HCT116 (cell line): ENCODE data around the gene KANSL3. TPM values are rescaled to one million over a fixed set of nuclear protein-coding genes. Genes with fewer than 3 reads are reported as not detected.

ENCODE experiments used
- ATAC-seq: fragments of 200-7000 bp; cut with Tn5 transposase; 2 replicates; pipeline ENCODE4 v1.9.1; 2020; ENCODE audit warnings: mild to moderate bottlenecking, moderate library complexity
- BruUV-seq: library from RNA; stranded (reverse); fragments of 400-500 nt; replicated peaks from 2 replicates; lab custom pipeline; 2021; lab: Mats Ljungman, UMichigan
- CTCF ChIA-PET: fragments of 300-600 bp; sonication (Branson Sonifier 250); formaldehyde crosslinking; loops from one replicate; lab custom pipeline; 2021; ENCODE audit warnings: antibody characterized with exemption; lab: Charles Lee
- POLR2A ChIA-PET: fragments of 300-600, 350-600 bp; sonication (Branson Sonifier 250); formaldehyde crosslinking; loops from one replicate; lab custom pipeline; 2021; ENCODE audit warnings: antibody characterized with exemption; lab: Charles Lee
- RAD21 ChIA-PET, 2 experiments: fragments of 300-600 bp; sonication (Branson Sonifier 250); formaldehyde crosslinking; loops; one replicate each; lab custom pipeline; 2023; ENCODE audit warnings: low total read pairs in 2 of 2; ENCODE audit not compliant: uncharacterized antibody in 2 of 2, unreplicated experiment in 2 of 2, low non-redundant PET in 1 of 2; lab: Charles Lee
- DNase-seq: peaks from one replicate; pipeline ENCODE4 v3.0.0-alpha.2; 2010; ENCODE audit warnings: low read depth, low spot score
- H2AFZ ChIP-seq: fragments of 200-600 bp; shearing (Covaris generic), sonication (generic); 2 replicates; pipeline ENCODE4 v1.6.1; 2017; ENCODE audit warnings: low read depth, mixed run types, mixed read lengths, antibody characterized with exemption, low read length; ENCODE audit not compliant: poor library complexity, severe bottlenecking
- H3K27ac ChIP-seq: 2 replicates; pipeline ENCODE4 v1.5.1; 2012; ENCODE audit warnings: low read depth, low read length
- H3K27me3 ChIP-seq: fragments of 200-600 bp; sonication (generic); 2 replicates; pipeline ENCODE4 v1.6.1; 2016; ENCODE audit warnings: mixed run types, low read length, mixed read lengths; ENCODE audit not compliant: insufficient read depth
- H3K36me3 ChIP-seq, 2 experiments: fragments of 200-500 bp in 1 of 2; fragments of 200-600 bp in 1 of 2; sonication (Bioruptor generic) in 1 of 2; sonication (generic) in 1 of 2; 2 replicates each; pipeline versions ENCODE4 v1.5.1 to v1.6.1; 2014 to 2016; ENCODE audit warnings: low read length in 2 of 2, inconsistent platforms in 1 of 2, mixed read lengths in 1 of 2, mixed run types in 1 of 2; ENCODE audit not compliant: insufficient read depth in 2 of 2, control insufficient read depth in 1 of 2
- H3K4me1 ChIP-seq, 2 experiments: fragments of 200-600 bp in 1 of 2; sonication (generic) in 1 of 2; 2 replicates each; pipeline versions ENCODE4 v1.5.1 to v1.6.1; 2012 to 2017; ENCODE audit warnings: low read length in 2 of 2, inconsistent platforms in 1 of 2, mild to moderate bottlenecking in 1 of 2, mixed read lengths in 1 of 2, mixed run types in 1 of 2, moderate library complexity in 1 of 2; ENCODE audit not compliant: insufficient read depth in 2 of 2, control insufficient read depth in 1 of 2
- H3K4me2 ChIP-seq: fragments of 200-600 bp; sonication (generic); 2 replicates; pipeline ENCODE4 v1.6.1; 2017; ENCODE audit warnings: mixed run types, low read length, mixed read lengths
- H3K4me3 ChIP-seq, 2 experiments: fragments of 200-600 bp in 1 of 2; sonication (generic) in 1 of 2; replicated peaks in 1 of 2; 2 replicates each; pipeline ENCODE4 v1.5.1; 2011 to 2016; ENCODE audit warnings: low read length in 2 of 2, control low read depth in 1 of 2, low read depth in 1 of 2, mild to moderate bottlenecking in 1 of 2, mixed read lengths in 1 of 2, mixed run types in 1 of 2
- H3K79me2 ChIP-seq: fragments of 200-600 bp; sonication (generic); 2 replicates; pipeline ENCODE4 v1.6.1; 2017; ENCODE audit warnings: mild to moderate bottlenecking, mixed run types, low read length, moderate library complexity, mixed read lengths; ENCODE audit not compliant: insufficient read depth
- H3K9ac ChIP-seq: fragments of 200-600 bp; sonication (generic); 2 replicates; pipeline ENCODE4 v1.6.1; 2016; ENCODE audit warnings: low read length, mixed read lengths
- H3K9me2 ChIP-seq: fragments of 200-600 bp; sonication (generic), shearing (Covaris generic); 2 replicates; pipeline ENCODE4 v1.6.1; 2017; ENCODE audit warnings: mixed run types, mild to moderate bottlenecking, moderate library complexity; ENCODE audit not compliant: insufficient read depth
- H3K9me3 ChIP-seq, 2 experiments: fragments of 200-500 bp in 1 of 2; fragments of 200-600 bp in 1 of 2; sonication (Bioruptor generic) in 1 of 2; sonication (generic) in 1 of 2; 2 replicates each; pipeline ENCODE4 v1.6.1; 2014 to 2017; ENCODE audit warnings: low read length in 2 of 2, mixed read lengths in 2 of 2, inconsistent platforms in 1 of 2, low read depth in 1 of 2, mild to moderate bottlenecking in 1 of 2, mixed run types in 1 of 2, moderate library complexity in 1 of 2; ENCODE audit not compliant: control insufficient read depth in 1 of 2, insufficient read depth in 1 of 2
- H4K20me1 ChIP-seq: fragments of 200-600 bp; sonication (generic), shearing (Covaris generic); 2 replicates; pipeline ENCODE4 v1.6.1; 2017; ENCODE audit warnings: mixed run types, mild to moderate bottlenecking, moderate library complexity; ENCODE audit not compliant: insufficient read depth
- CTCF ChIP-seq, 3 experiments: fragments of 200-600 bp in 1 of 3; sonication (generic) in 1 of 3; IDR thresholded peaks in 2 of 3; conservative IDR thresholded peaks in 1 of 3; 2 replicates each; pipeline ENCODE4 v1.5.1; 2012 to 2017; ENCODE audit warnings: low read depth in 2 of 3, low read length in 2 of 3, antibody characterized with exemption in 1 of 3, borderline replicate concordance in 1 of 3, control low read depth in 1 of 3, mild to moderate bottlenecking in 1 of 3, mixed read lengths in 1 of 3, mixed run types in 1 of 3, moderate library complexity in 1 of 3; ENCODE audit not compliant: insufficient read depth in 1 of 3
- EGR1 ChIP-seq: IDR thresholded peaks from 2 replicates; pipeline ENCODE4 v1.6.1; 2012; ENCODE audit warnings: low read depth
- JUND ChIP-seq: IDR thresholded peaks from 2 replicates; pipeline ENCODE4 v1.6.1; 2012
- SIN3A ChIP-seq: IDR thresholded peaks from 2 replicates; pipeline ENCODE4 v1.6.1; 2012; ENCODE audit warnings: low read depth
- SRF ChIP-seq: IDR thresholded peaks from 2 replicates; pipeline ENCODE4 v1.6.1; 2012; ENCODE audit warnings: low read depth
- intact Hi-C: fragments of 100-400 bp; cut with micrococcal nuclease; formaldehyde crosslinking; loops from 2 replicates; pipeline ENCODE4 v1.10.0; 2022
- total RNA-seq: library from RNA; stranded (reverse); gene quantifications from one replicate; pipeline ENCODE4 v1.2.1, GENCODE V29; 2021; ENCODE audit not compliant: unreplicated experiment

KANSL3 gene
- total RNA-seq, 1 experiment from 2014 or later, result 35.8 TPM

- no peaks in the 10 kb centered on the region for H3K79me2 ChIP-seq
- no TSS peak for BruUV-seq
- H3K4me3 ChIP-seq, result no peak overlapping the region
- no peak overlapping the region for H2AFZ ChIP-seq
- no peaks in the 10 kb centered on the region for H3K9me2 ChIP-seq
- no peak overlapping the region for H3K9ac ChIP-seq
- TF ChIP-seq SRF (no peak), CTCF (IDR thresholded peaks at IDR 0.05 in 2 of 3, conservative IDR thresholded peaks at IDR 0.05 in 1 of 3; ENCODE audit: borderline replicate concordance in 1 of 3, insufficient read depth in 1 of 3, low read depth in 2 of 3, low read length in 2 of 3) (no peak), JUND (no peak), SIN3A (no peak), EGR1 (no peak)
- H3K4me2 ChIP-seq, result peak overlapping the region; percentile 71
- DNase-seq (no peak), ATAC-seq (no peak)
- intact Hi-C loops, result loop anchor here (10.0 kb wide), 1 partner anchor 210 kb away; the partner anchor contains the start of gene CNNM4
- peaks cover 14 to 47% of the 10 kb centered on the region in 2 experiments for H3K4me1 ChIP-seq
- ChIA-PET RAD21 (no interaction called here), POLR2A (no interaction called here), CTCF (interaction anchor here (1.4 to 1.8 kb wide), 2 partner anchors 11 to 203 kb away, joined by 3 to 7 read pairs; no protein-coding TSS in a partner anchor)
- no peaks in the 10 kb centered on the region for H4K20me1 ChIP-seq
- no peaks in the 10 kb centered on the region for H3K9me3 ChIP-seq
- no peak overlapping the region; the same call in 1 of the 2 replicates for H3K27ac ChIP-seq
- no peaks in the 10 kb centered on the region for H3K36me3 ChIP-seq
- no peaks in the 10 kb centered on the region for H3K27me3 ChIP-seq
Measured at GRCh38 chr2:96555146-96555610, 82.9 kb downstream of the KANSL3 start.
